DND-41 (cell line): Measurements from ENCODE around the gene PYGB.

ENCODE experiments used
- CTCF ChIP-seq: IDR thresholded peaks from 2 replicates; pipeline ENCODE4 v1.5.1; 2012; ENCODE audit warnings: borderline replicate concordance, low read length, moderate library complexity, mild to moderate bottlenecking; ENCODE audit not compliant: poor library complexity, severe bottlenecking; ENCODE audit errors: extremely low read depth
- EZH2 ChIP-seq: IDR thresholded peaks from 3 replicates; pipeline ENCODE4 v1.6.1; 2012; ENCODE audit warnings: borderline replicate concordance, low read depth, mild to moderate bottlenecking, moderate library complexity, low read length, inconsistent platforms; ENCODE audit not compliant: severe bottlenecking

GRCh38 chr20:25229486-25230165, 18.3 kb upstream of the PYGB start:
- TF ChIP-seq CTCF (no peak), EZH2 (no peak)
